D721Med (cell line): ENCODE results near the gene KLHL1.
A peak's percentile ranks its signal among the peaks of the same experiment; 100 is the strongest.

ENCODE experiments used
- DNase-seq: peaks from one replicate; pipeline ENCODE4 v3.0.0; 2011; ENCODE audit warnings: low spot score; ENCODE audit not compliant: insufficient read length
- FAIRE-seq: peaks from 2 replicates; lab custom pipeline; 2011; peaks lifted over from hg19 to GRCh38; lab: Jason Lieb, UNC
- CTCF ChIP-seq: IDR thresholded peaks from 2 replicates; pipeline ENCODE4 v1.5.1; 2012; ENCODE audit warnings: mild to moderate bottlenecking, control low read depth; ENCODE audit not compliant: insufficient read depth; ENCODE audit errors: missing control alignments

Gene KLHL1

GRCh38 chr13:70051531-70051930, 56.7 kb downstream of the KLHL1 start:
- no peak for DNase-seq
- peak; percentile 44 for FAIRE-seq
- no peak for TF ChIP-seq CTCF

GRCh38 chr13:70043685-70044084, 64.6 kb downstream of the KLHL1 start:
- FAIRE-seq (no peak), DNase-seq (no peak)
- TF ChIP-seq CTCF: no peak

- FAIRE-seq (no peak), DNase-seq (no peak)
- no peak for TF ChIP-seq CTCF
Measured at GRCh38 chr13:70042193-70042592, 66.1 kb downstream of the KLHL1 start.

GRCh38 chr13:70034286-70034685, 74.0 kb downstream of the KLHL1 start:
- FAIRE-seq (no peak), DNase-seq (no peak)
- TF ChIP-seq CTCF: no peak

- FAIRE-seq: no peak
- no peak for DNase-seq
- TF ChIP-seq CTCF: no peak
Measured at GRCh38 chr13:70027551-70027950, 80.7 kb downstream of the KLHL1 start.

- DNase-seq (no peak), FAIRE-seq (no peak)
- no peak for TF ChIP-seq CTCF
Measured at GRCh38 chr13:70023516-70023915, 84.7 kb downstream of the KLHL1 start.

- DNase-seq (no peak), FAIRE-seq (no peak)
- no peak for TF ChIP-seq CTCF
Measured at GRCh38 chr13:70022646-70023045, 85.6 kb downstream of the KLHL1 start.
